Raji (cell line): ENCODE results near the gene FRAT2.

Experiments used
- POLR2A ChIP-seq: IDR thresholded peaks from 2 replicates; pipeline ENCODE4 v1.6.1; 2011; ENCODE audit warnings: low read depth, low read length, control low read depth; ENCODE audit not compliant: insufficient read depth

The FRAT2 gene

GRCh38 chr10:97292097-97292861 is 42.2 kb downstream of the FRAT2 start, which contains the start of gene ARHGAP19:
TSS of gene ARHGAP19 (minus strand) at chr10:97292637. CDS start at chr10:97292627, 10 bp downstream.
- TF ChIP-seq POLR2A, result peak; percentile 86

- TF ChIP-seq POLR2A, result no peak
These were observed 43.0 kb downstream of the FRAT2 start for GRCh38 chr10:97291357-97292096.
